ENCODE results near the gene AP5S1.
"Not testable (repeated sequence)": the region's sequence is repeated elsewhere in the genome, so short reads cannot be mapped to it uniquely, and the experiment has no call there.

AP5S1 gene

GRCh38 chr20:3787324-3788014 lies 32.9 kb upstream of the AP5S1 start:
- no peak for TF ChIP-seq CTCF (IDR thresholded peaks at IDR 0.05; ENCODE audit: low read depth, low read length)

GRCh38 chr20:3788685-3789155 lies 31.6 kb upstream of the AP5S1 start:
- Histone ChIP-seq H3K9me3 (no peaks in the 10 kb centered on the region), H3K36me3 (peaks cover 9% of the 10 kb centered on the region), H3K4me3 (ENCODE audit: low read depth, low read length) (no peak overlapping the region), H3K4me1 (peaks cover 8% of the 10 kb centered on the region), H3K27me3 (no peaks in the 10 kb centered on the region)
- TF ChIP-seq CTCF (IDR thresholded peaks at IDR 0.05; ENCODE audit: low read depth, low read length), result no peak
- peak; percentile 62 for DNase-seq

More at GRCh38 chr20:3787324-3788014, 32.9 kb upstream of the AP5S1 start:
- peak overlapping the region; percentile 61 for H3K4me3 ChIP-seq (ENCODE audit: low read depth, low read length)
- no peak for DNase-seq
- H3K36me3 ChIP-seq, result peaks cover 9% of the 10 kb centered on the region
- H3K27me3 ChIP-seq, result no peaks in the 10 kb centered on the region
- no peaks in the 10 kb centered on the region for H3K9me3 ChIP-seq
- peaks cover 8% of the 10 kb centered on the region for H3K4me1 ChIP-seq

- not testable (repeated sequence) for H3K4me1 ChIP-seq; H3K4me3 ChIP-seq (ENCODE audit: low read depth, low read length); H3K27me3 ChIP-seq; DNase-seq; H3K9me3 ChIP-seq; H3K36me3 ChIP-seq
Observed at GRCh38 chr20:3789201-3789600, 31.1 kb upstream of the AP5S1 start.

DNA sequence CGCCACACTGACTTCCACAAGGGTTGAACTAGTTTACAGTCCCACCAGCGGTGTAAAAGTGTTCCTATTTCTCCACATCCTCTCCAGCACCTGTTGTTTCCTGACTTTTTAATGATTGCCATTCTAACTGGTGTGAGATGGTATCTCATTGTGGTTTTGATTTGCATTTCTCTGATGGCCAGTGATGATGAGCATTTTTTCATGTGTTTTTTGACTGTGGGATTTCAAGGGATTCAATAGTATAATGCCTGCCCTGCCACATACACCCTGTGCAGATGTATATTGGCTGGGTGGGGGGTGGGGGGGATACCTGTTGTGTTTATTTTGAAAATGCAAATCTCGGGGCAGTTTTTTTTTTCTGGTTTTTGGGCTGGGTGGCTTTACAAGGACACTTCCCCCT lies 26.2 kb upstream of the AP5S1 start:
- not testable (repeated sequence) for H3K9me3 ChIP-seq; H3K4me3 ChIP-seq (ENCODE audit: low read depth, low read length); H3K27me3 ChIP-seq; DNase-seq
- H3K36me3 ChIP-seq, result peaks cover 16% of the 10 kb centered on the region
- H3K4me1 ChIP-seq, result peaks cover 16% of the 10 kb centered on the region

DNA sequence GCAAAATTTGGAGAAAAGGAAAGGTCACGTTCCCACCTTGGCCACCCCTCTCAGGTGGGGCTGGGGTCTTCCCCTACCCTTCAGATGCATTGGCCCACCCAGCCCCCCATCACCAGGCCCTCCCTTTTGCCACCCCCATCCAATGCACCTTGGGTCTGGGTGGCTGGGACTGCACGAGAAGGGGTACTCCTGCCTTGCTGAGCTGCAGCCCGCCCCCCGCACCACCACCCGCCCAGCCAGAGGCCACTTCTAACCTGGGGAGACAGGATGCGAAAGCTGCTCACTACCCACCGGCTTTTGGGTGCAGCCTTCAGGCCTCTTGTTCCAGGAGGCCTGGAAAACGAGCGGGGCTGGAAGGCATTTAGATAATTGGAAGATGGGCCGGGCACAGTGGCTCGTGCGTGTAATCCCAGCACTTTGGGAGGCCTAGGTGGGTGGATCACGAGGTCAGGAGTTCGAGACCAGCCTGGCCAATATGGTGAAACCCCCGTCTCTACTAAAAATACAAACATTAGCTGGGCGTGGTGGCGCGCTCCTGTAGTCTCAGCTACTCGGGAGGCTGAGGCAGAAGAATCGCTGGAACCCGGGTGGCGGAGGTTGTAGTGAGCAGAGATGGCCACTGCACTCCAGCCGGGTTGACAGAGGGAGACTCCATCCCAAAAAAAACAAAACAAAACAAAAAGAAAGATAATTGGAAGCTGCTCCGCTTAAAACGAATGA lies 25.5 kb upstream of the AP5S1 start:
- no peaks in the 10 kb centered on the region for H3K27me3 ChIP-seq
- H3K4me3 ChIP-seq (ENCODE audit: low read depth, low read length), result peak overlapping the region; percentile 80; the same call in 1 of the 2 replicates
- H3K9me3 ChIP-seq, result no peaks in the 10 kb centered on the region
- H3K36me3 ChIP-seq, result peaks cover 16% of the 10 kb centered on the region
- H3K4me1 ChIP-seq, result peaks cover 21% of the 10 kb centered on the region
- DNase-seq, result no peak
- no peak for TF ChIP-seq CTCF (IDR thresholded peaks at IDR 0.05; ENCODE audit: low read depth, low read length)

DNA sequence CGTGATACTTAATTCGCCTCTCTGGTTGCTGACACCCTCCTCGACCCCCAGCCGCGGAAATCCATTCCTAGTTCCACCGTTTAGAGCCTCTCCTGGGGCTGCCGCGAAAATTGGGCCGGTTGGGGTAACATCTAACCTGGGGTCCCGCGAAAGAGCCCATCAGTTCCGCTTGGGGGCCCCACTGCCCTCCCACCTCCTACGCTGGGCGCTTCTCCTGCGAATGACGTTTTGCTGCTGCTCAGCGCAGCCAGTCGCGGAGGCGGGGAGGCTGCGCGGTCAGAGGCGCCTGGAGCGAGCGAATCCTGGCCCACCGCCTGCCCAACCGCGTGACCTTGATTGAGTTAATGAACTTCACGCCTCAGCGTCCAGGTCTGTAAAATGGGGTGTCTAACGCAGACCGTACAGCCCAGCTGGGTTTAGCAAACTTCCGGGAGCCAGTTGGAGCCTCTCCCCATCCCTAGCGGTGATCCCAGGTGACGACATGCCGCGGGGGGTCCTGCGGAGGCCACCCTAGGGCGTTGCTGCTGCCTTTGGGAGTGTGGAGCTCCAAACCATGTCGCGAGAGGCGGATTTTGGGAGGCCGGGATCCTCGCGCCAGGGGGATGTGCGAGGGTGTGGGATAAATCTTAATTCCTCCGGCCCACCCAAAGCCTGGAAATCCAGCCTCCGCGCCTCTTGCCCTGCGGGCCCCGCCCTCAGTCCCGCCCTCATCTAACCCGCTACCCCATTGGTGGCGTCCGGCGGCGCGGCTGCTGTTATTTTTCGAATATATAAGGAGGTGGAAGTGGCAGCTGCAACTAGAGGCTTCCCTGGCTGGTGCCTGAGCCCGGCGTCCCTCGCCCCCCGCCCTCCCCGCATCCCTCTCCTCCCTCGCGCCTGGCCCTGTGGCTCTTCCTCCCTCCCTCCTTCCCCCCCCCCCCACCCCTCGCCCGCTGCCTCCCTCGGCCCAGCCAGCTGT lies 24.6 kb upstream of the AP5S1 start, which contains the start of gene CDC25B:
CDC25B (plus strand) TSS at position 800 of the 958 bp plus-strand sequence. CDS start 222 bp downstream, outside the sequence.
- Histone ChIP-seq H3K4me3 (ENCODE audit: low read depth, low read length) (peak within 1 kb of the TSS; percentile 95), H3K4me1 (peaks cover 30% of the 10 kb centered on the region), H3K9me3 (no peaks in the 10 kb centered on the region), H3K36me3 (peaks cover 22% of the 10 kb centered on the region), H3K27me3 (no peaks in the 10 kb centered on the region)
- peak; percentile 49 for TF ChIP-seq CTCF (IDR thresholded peaks at IDR 0.05; ENCODE audit: low read depth, low read length)
- peak; percentile 98 for DNase-seq

Data from BE2C (cell line).